ENCODE results near the gene SECTM1.
A peak's percentile ranks its signal among the peaks of the same experiment; 100 is the strongest.

The SECTM1 gene

GRCh38 chr17:82292251-82293154, 41.1 kb downstream of the SECTM1 start:
- H3K4me3 ChIP-seq (ENCODE audit: control insufficient read depth, low read depth, low read length), result peak overlapping the region; percentile 62
- peak; percentile 99 for DNase-seq (ENCODE audit: low read depth)
- no peak for TF ChIP-seq CTCF (conservative IDR thresholded peaks at IDR 0.05; ENCODE audit: control insufficient read depth, insufficient read depth, low read depth, low read length)

- peak overlapping the region; percentile 62 for H3K4me3 ChIP-seq (ENCODE audit: control insufficient read depth, low read depth, low read length)
- no peak for TF ChIP-seq CTCF (conservative IDR thresholded peaks at IDR 0.05; ENCODE audit: control insufficient read depth, insufficient read depth, low read depth, low read length)
- DNase-seq (ENCODE audit: low read depth), result no peak
Observed at GRCh38 chr17:82291582-82292250, 41.9 kb downstream of the SECTM1 start.

GRCh38 chr17:82287868-82288801, 45.4 kb downstream of the SECTM1 start:
- no peak for TF ChIP-seq CTCF (conservative IDR thresholded peaks at IDR 0.05; ENCODE audit: control insufficient read depth, insufficient read depth, low read depth, low read length)
- DNase-seq (ENCODE audit: low read depth), result peak; percentile 97
- no peak overlapping the region for H3K4me3 ChIP-seq (ENCODE audit: control insufficient read depth, low read depth, low read length)

- TF ChIP-seq CTCF (conservative IDR thresholded peaks at IDR 0.05; ENCODE audit: control insufficient read depth, insufficient read depth, low read depth, low read length), result no peak
- H3K4me3 ChIP-seq (ENCODE audit: control insufficient read depth, low read depth, low read length), result no peak overlapping the region
- no peak for DNase-seq (ENCODE audit: low read depth)
Observed at GRCh38 chr17:82287013-82287867, 46.3 kb downstream of the SECTM1 start.

- TF ChIP-seq CTCF (conservative IDR thresholded peaks at IDR 0.05; ENCODE audit: control insufficient read depth, insufficient read depth, low read depth, low read length), result no peak
- peak; percentile 48 for DNase-seq (ENCODE audit: low read depth)
- no peak overlapping the region for H3K4me3 ChIP-seq (ENCODE audit: control insufficient read depth, low read depth, low read length)
Observed at GRCh38 chr17:82285141-82285540, 48.4 kb downstream of the SECTM1 start.
